ENCODE results near the gene VMO1.
A peak's percentile ranks its signal among the peaks of the same experiment; 100 is the strongest.

VMO1 gene

DNA sequence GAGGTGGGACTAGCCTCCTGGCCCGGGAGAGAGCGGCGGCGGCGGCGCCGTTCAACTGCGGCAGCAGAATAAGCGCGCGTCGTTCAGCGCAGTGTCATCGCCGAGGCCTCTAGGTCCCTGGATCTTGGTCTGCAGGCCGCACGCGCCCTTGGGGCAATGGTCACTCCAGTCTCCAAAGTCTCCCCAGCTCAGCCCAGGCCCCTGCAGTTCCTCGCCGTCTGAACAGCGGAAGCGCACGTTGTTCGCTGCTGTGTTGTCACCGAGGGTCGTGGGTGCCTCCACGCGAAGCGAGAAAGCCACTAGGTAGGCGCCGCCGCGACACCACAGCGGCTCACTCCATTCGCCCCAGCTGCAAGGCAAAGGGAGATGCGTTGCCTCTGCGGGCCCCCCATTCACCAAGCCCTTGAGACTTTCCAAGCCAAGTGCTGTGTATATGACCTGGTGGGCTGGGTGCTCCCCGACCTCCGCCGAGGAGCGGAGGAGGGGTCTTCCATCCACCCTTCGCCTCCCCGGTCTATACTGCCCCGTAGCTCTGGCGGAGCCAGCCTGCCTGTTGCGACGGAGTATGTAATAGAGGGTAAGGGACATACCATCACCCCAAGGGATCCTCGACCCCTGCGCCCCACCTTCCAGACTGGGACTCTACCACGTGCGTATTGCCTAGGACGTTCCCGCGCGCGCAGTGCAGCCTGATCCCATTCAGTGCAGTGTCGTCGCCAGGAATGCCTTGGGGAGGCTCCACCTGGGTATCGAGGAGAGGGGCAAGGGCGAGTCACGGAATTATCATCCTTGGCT lies 656 bp downstream of the VMO1 start:
- Histone ChIP-seq H3K9me3 (ENCODE audit: control insufficient read depth in 2 of 2, low read length in 2 of 2) (no peaks in the 10 kb centered on the region), H3K4me3 (ENCODE audit: low read length in 2 of 2) (peak overlapping the region; percentile 2 to 8), H3K36me3 (ENCODE audit: control insufficient read depth in 2 of 2, insufficient read depth in 2 of 2, low read length in 2 of 2) (no peaks in the 10 kb centered on the region), H3K9ac (ENCODE audit: low read depth in 1 of 2, low read length in 2 of 2) (peak overlapping the region in 1 of 2 donors; percentile 6), H3K4me1 (ENCODE audit: control insufficient read depth in 2 of 2, insufficient read depth in 2 of 2, low read length in 2 of 2) (peaks cover 12 to 24% of the 10 kb centered on the region in 2 donors), H3K27ac (ENCODE audit: low read depth in 2 of 2, low read length in 2 of 2) (peak overlapping the region in 1 of 2 donors; percentile 16), H3K27me3 (ENCODE audit: control insufficient read depth in 2 of 2, insufficient read depth in 2 of 2, low read length in 2 of 2) (peaks cover 3 to 4% of the 10 kb centered on the region in 2 donors)

DNA sequence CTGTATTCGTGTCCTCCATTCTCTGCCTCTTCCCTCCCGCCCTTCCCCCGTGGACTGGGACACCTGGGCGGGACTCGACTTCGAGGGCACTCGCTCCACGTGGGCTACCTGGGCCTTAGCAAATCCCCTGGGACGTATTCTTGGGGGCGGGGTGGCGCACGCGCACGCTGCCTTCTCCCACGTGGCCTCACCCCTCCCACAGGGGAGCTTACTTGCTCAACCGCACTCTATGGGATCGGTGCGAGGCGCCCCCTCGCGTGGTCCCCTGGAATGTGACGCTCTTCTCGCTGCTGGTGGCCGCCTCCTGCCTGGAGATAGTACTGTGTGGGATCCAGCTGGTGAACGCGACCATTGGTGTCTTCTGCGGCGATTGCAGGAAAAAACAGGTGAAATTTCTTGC lies 3.5 kb downstream of the VMO1 start:
- Histone ChIP-seq H3K9me3 (ENCODE audit: control insufficient read depth in 2 of 2, low read length in 2 of 2) (no peaks in the 10 kb centered on the region), H3K9ac (ENCODE audit: low read depth in 1 of 2, low read length in 2 of 2) (no peak overlapping the region), H3K4me1 (ENCODE audit: control insufficient read depth in 2 of 2, insufficient read depth in 2 of 2, low read length in 2 of 2) (peaks cover 0 to 9% of the 10 kb centered on the region in 2 donors), H3K4me3 (ENCODE audit: low read length in 2 of 2) (no peak overlapping the region), H3K36me3 (ENCODE audit: control insufficient read depth in 2 of 2, insufficient read depth in 2 of 2, low read length in 2 of 2) (no peaks in the 10 kb centered on the region), H3K27ac (ENCODE audit: low read depth in 2 of 2, low read length in 2 of 2) (no peak overlapping the region), H3K27me3 (ENCODE audit: control insufficient read depth in 2 of 2, insufficient read depth in 2 of 2, low read length in 2 of 2) (peaks cover 3 to 4% of the 10 kb centered on the region in 2 donors)

DNA sequence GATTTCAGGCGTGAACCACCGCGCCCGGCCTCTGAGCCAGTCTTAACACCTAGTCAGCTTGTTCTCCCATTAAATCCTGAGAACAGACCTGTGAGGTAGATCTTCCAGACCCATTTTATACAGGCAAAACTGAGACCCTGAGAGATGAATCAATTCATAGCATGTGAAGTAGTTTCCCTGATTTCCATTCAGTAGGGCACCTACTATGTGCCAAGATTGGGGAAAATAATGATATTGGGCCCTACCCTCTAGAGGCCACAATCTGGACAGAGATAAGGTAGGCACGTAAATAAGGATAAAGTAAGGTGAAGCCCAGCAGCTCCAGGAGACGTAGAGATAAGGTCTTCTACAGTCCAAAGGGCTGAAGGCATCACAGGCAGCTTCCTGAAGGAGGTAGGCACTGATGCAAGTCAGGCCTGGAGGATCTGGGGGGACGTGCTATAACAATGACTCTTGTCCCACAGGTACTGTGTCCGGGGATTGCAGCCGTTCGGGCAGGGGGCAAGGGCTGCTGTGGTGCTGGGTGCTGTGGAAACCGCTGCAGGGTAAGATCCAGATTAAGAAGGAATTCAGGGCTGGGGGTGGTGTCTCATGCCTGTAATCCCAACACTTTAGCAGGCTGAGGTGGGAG lies 5.7 kb downstream of the VMO1 start:
- Histone ChIP-seq H3K36me3 (ENCODE audit: control insufficient read depth in 2 of 2, insufficient read depth in 2 of 2, low read length in 2 of 2) (no peaks in the 10 kb centered on the region), H3K27ac (ENCODE audit: low read depth in 2 of 2, low read length in 2 of 2) (no peak overlapping the region), H3K27me3 (ENCODE audit: control insufficient read depth in 2 of 2, insufficient read depth in 2 of 2, low read length in 2 of 2) (peaks cover 0 to 3% of the 10 kb centered on the region in 2 donors)

DNA sequence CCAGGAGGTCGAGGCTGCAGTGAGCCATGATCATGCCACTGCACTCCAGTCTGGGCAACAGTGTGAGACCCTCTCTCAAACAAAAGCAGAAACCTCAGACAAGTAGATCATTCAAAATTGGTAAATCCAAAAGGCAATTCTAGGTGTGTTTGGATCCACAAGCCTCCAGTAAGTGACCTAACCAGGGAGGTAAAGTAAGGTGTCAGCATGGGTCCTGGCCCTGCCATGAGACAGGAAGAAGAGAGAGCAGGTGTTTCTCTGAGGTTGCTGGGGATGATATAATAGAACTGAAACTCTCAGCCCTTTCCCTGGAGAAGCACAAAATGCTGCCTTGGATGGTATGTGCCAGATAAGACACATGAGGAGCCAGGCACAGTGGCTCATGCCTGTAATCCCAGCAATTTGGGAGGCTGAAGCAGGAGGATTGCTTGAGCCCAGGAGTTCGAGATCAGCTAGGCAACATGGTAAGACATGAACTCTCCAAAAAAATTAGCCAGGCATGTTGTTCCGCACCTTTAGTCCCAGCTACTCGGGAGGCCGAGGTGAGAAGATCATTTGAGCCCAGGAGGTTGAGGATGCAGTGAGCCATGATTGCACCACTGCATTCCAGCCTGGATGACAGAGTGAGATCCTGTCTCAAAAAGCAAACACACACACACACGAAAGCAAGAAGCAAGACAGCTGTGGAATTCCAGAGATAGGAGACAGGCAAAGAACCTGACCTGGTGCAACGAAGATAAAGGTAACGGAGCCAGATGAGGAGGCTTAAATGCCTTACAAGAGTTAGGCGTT lies 8.0 kb downstream of the VMO1 start:
- Histone ChIP-seq H3K4me1 (ENCODE audit: control insufficient read depth in 2 of 2, insufficient read depth in 2 of 2, low read length in 2 of 2) (no peaks in the 10 kb centered on the region), H3K4me3 (ENCODE audit: low read length in 2 of 2) (no peak overlapping the region), H3K36me3 (ENCODE audit: control insufficient read depth in 2 of 2, insufficient read depth in 2 of 2, low read length in 2 of 2) (no peaks in the 10 kb centered on the region), H3K9ac (ENCODE audit: low read depth in 1 of 2, low read length in 2 of 2) (no peak overlapping the region), H3K9me3 (ENCODE audit: control insufficient read depth in 2 of 2, low read length in 2 of 2) (no peaks in the 10 kb centered on the region), H3K27me3 (ENCODE audit: control insufficient read depth in 2 of 2, insufficient read depth in 2 of 2, low read length in 2 of 2) (no peaks in the 10 kb centered on the region), H3K27ac (ENCODE audit: low read depth in 2 of 2, low read length in 2 of 2) (no peak overlapping the region)

More for the DNA sequence above, 5.7 kb downstream of the VMO1 start:
- Histone ChIP-seq H3K9me3 (ENCODE audit: control insufficient read depth in 2 of 2, low read length in 2 of 2) (no peaks in the 10 kb centered on the region), H3K4me1 (ENCODE audit: control insufficient read depth in 2 of 2, insufficient read depth in 2 of 2, low read length in 2 of 2) (no peaks in the 10 kb centered on the region), H3K4me3 (ENCODE audit: low read length in 2 of 2) (no peak overlapping the region), H3K9ac (ENCODE audit: low read depth in 1 of 2, low read length in 2 of 2) (no peak overlapping the region)

DNA sequence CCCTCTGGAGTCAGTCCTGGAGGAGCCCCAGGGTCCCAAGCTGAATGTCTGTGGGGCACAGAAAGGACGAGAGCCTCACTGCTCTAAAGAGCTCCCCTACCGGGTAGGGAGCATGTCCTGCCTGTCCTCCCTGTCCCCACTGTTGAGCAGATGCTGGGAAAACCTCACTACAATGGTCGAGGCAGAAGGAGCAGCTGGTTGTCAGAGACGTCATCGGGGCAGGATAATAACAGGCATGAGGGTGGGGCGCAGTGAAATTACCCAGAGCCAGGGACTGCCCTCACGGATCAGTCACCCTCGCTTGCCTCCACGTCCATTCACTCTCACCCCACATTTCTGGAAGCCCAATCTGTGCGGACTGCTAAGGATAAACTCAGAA lies 13.9 kb downstream of the VMO1 start:
- H3K9me3 ChIP-seq (ENCODE audit: control insufficient read depth in 2 of 2, low read length in 2 of 2) = no peaks in the 10 kb centered on the region
- H3K4me3 ChIP-seq (ENCODE audit: low read length in 2 of 2) = peak overlapping the region; percentile 58 to 64
- H3K27me3 ChIP-seq (ENCODE audit: control insufficient read depth in 2 of 2, insufficient read depth in 2 of 2, low read length in 2 of 2) = no peaks in the 10 kb centered on the region
- H3K9ac ChIP-seq (ENCODE audit: low read depth in 1 of 2, low read length in 2 of 2) = peak overlapping the region; percentile 52 to 68
- H3K4me1 ChIP-seq (ENCODE audit: control insufficient read depth in 2 of 2, insufficient read depth in 2 of 2, low read length in 2 of 2) = peaks cover 12 to 15% of the 10 kb centered on the region in 2 donors
- H3K36me3 ChIP-seq (ENCODE audit: control insufficient read depth in 2 of 2, insufficient read depth in 2 of 2, low read length in 2 of 2) = no peaks in the 10 kb centered on the region
- peak overlapping the region; percentile 86 to 90 for H3K27ac ChIP-seq (ENCODE audit: low read depth in 2 of 2, low read length in 2 of 2)

DNA sequence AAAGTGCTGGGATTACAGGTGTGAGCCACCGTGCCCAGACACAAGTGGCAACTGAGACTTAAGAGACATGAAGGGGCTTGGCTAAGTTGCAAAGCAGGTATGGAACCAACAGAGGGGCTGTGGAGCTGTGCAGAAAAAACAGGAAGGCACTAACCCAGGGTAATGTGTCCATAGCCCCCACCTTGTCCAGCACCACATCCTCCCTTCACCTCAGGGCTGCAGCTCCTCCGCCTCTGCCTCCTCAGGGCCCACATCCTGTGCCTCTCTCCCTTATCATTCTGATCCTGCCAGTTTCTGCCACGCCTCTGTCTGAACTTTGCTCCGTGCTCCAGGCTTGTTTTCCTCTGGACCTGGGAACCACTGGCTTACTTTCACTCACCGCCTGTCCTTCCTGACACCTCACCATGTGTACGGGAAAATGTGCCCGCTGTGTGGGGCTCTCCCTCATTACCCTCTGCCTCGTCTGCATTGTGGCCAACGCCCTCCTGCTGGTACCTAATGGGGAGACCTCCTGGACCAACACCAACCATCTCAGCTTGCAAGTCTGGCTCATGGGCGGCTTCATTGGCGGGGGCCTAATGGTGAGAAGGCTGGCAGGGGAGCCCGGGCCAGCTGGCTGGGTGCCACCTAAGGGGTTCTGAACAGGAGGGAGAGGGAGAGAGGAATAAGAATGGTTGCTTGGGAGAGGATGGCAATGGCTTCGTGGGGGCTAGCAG lies 14.5 kb downstream of the VMO1 start, which contains the start of gene TM4SF5:
TM4SF5 (plus strand) TSS at position 368 of the 716 bp plus-strand sequence; CDS start at position 405, 37 bp downstream.
- peak within 1 kb of the TSS; percentile 52 to 68 for H3K9ac ChIP-seq (ENCODE audit: low read depth in 1 of 2, low read length in 2 of 2)
- peak within 1 kb of the TSS; percentile 58 to 64 for H3K4me3 ChIP-seq (ENCODE audit: low read length in 2 of 2)
- no peaks in the 10 kb centered on the region for H3K9me3 ChIP-seq (ENCODE audit: control insufficient read depth in 2 of 2, low read length in 2 of 2)
- peak within 1 kb of the TSS; percentile 86 to 90 for H3K27ac ChIP-seq (ENCODE audit: low read depth in 2 of 2, low read length in 2 of 2)
- H3K27me3 ChIP-seq (ENCODE audit: control insufficient read depth in 2 of 2, insufficient read depth in 2 of 2, low read length in 2 of 2) = no peaks in the 10 kb centered on the region
- no peaks in the 10 kb centered on the region for H3K36me3 ChIP-seq (ENCODE audit: control insufficient read depth in 2 of 2, insufficient read depth in 2 of 2, low read length in 2 of 2)
- H3K4me1 ChIP-seq (ENCODE audit: control insufficient read depth in 2 of 2, insufficient read depth in 2 of 2, low read length in 2 of 2) = peaks cover 12 to 15% of the 10 kb centered on the region in 2 donors

DNA sequence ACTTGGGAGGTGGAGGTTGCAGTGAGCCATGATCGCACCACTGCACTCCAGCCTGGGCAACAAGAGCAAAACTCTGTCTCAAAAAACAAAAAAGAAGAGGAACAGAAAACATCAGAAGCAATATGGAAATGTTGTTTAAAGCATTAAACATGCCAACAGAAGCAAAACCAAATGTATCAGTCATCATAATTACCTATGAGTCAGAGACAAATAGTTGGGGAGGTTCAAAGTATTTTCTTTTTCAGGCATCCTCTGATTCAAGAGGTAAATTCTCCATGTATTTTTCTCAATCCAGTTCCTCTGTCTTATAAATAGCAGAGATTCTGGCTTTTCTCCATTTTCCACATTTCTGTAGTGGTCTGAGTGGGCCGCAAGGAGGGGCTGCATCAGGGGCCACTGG lies 16.5 kb downstream of the VMO1 start:
- Histone ChIP-seq H3K4me1 (ENCODE audit: control insufficient read depth in 2 of 2, insufficient read depth in 2 of 2, low read length in 2 of 2) (peaks cover 12 to 15% of the 10 kb centered on the region in 2 donors), H3K27me3 (ENCODE audit: control insufficient read depth in 2 of 2, insufficient read depth in 2 of 2, low read length in 2 of 2) (no peaks in the 10 kb centered on the region), H3K36me3 (ENCODE audit: control insufficient read depth in 2 of 2, insufficient read depth in 2 of 2, low read length in 2 of 2) (no peaks in the 10 kb centered on the region), H3K4me3 (ENCODE audit: low read length in 2 of 2) (no peak overlapping the region), H3K27ac (ENCODE audit: low read depth in 2 of 2, low read length in 2 of 2) (no peak overlapping the region), H3K9me3 (ENCODE audit: control insufficient read depth in 2 of 2, low read length in 2 of 2) (no peaks in the 10 kb centered on the region), H3K9ac (ENCODE audit: low read depth in 1 of 2, low read length in 2 of 2) (no peak overlapping the region)

DNA sequence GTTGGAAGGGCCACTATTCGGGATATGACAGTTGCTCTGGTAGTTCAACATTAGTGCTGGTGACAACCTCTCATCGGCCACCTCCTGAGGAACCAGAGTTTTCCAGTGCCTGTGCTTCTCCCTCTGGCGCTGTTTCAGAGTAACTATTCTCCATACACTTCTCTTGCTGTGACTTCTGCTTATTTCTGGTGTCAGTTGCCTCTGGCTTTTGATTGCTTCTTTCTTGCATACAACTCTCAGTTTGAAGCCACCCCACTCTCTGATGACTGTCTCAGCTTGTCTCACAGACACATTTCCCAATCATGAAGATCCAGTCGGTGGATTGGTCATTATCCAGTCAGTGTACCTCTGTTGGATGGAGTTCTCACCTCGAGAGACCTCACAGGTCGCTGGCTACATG lies 17.9 kb downstream of the VMO1 start:
- Histone ChIP-seq H3K4me3 (ENCODE audit: low read length in 2 of 2) (no peak overlapping the region), H3K36me3 (ENCODE audit: control insufficient read depth in 2 of 2, insufficient read depth in 2 of 2, low read length in 2 of 2) (no peaks in the 10 kb centered on the region), H3K9me3 (ENCODE audit: control insufficient read depth in 2 of 2, low read length in 2 of 2) (no peaks in the 10 kb centered on the region), H3K27me3 (ENCODE audit: control insufficient read depth in 2 of 2, insufficient read depth in 2 of 2, low read length in 2 of 2) (no peaks in the 10 kb centered on the region), H3K4me1 (ENCODE audit: control insufficient read depth in 2 of 2, insufficient read depth in 2 of 2, low read length in 2 of 2) (peaks cover 12 to 15% of the 10 kb centered on the region in 2 donors), H3K27ac (ENCODE audit: low read depth in 2 of 2, low read length in 2 of 2) (no peak overlapping the region), H3K9ac (ENCODE audit: low read depth in 1 of 2, low read length in 2 of 2) (no peak overlapping the region)

DNA sequence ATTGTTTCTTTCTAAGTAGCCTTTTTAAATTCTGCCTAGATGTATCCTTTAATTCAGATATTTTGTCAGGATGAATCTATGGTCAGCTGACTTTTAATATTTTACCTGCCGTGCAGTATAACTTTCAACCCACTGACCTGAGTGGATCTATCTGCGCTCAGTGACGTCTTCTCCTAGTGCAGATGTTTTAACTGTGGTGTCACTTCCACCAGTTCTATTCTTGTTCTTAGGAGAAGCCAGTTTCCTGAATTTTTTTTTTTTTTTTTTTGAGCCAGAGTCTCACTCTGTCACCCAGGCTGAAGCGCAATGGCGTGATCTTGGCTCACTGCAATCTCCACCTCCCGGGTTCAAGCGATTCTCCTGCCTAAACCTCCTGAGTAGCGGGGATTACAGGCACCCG lies 19.4 kb downstream of the VMO1 start:
- peaks cover 4 to 5% of the 10 kb centered on the region in 2 donors for H3K4me1 ChIP-seq (ENCODE audit: control insufficient read depth in 2 of 2, insufficient read depth in 2 of 2, low read length in 2 of 2)
- H3K27me3 ChIP-seq (ENCODE audit: control insufficient read depth in 2 of 2, insufficient read depth in 2 of 2, low read length in 2 of 2) = no peaks in the 10 kb centered on the region
- H3K36me3 ChIP-seq (ENCODE audit: control insufficient read depth in 2 of 2, insufficient read depth in 2 of 2, low read length in 2 of 2) = no peaks in the 10 kb centered on the region
- H3K4me3 ChIP-seq (ENCODE audit: low read length in 2 of 2) = no peak overlapping the region
- no peak overlapping the region for H3K9ac ChIP-seq (ENCODE audit: low read depth in 1 of 2, low read length in 2 of 2)
- H3K27ac ChIP-seq (ENCODE audit: low read depth in 2 of 2, low read length in 2 of 2) = peak overlapping the region; percentile 43 to 47
- no peaks in the 10 kb centered on the region for H3K9me3 ChIP-seq (ENCODE audit: control insufficient read depth in 2 of 2, low read length in 2 of 2)
